Esophagus squamous epithelium (tissue), 4 donors: Measurements from ENCODE around the gene FOSL2.

Experiments used
- CTCF ChIP-seq, 6 experiments: fragments of 450-650 bp in 4 of 6; fragments of 200-600 bp in 2 of 6; sonication (generic) in 2 of 6; IDR thresholded peaks; one replicate each; pipeline ENCODE4 v1.5.1; 2016 to 2019; ENCODE audit warnings: antibody characterized with exemption in 6 of 6, mild to moderate bottlenecking in 4 of 6, moderate library complexity in 4 of 6
- POLR2A ChIP-seq, 4 donors: fragments of 450-650 bp; IDR thresholded peaks; one replicate each; pipeline ENCODE4 v1.6.1; 2017; ENCODE audit warnings: antibody characterized with exemption in 4 of 4, mild to moderate bottlenecking in 4 of 4, moderate library complexity in 3 of 4

- TF ChIP-seq CTCF (IDR thresholded peaks at IDR 0.05) (no peak), POLR2A (IDR thresholded peaks at IDR 0.05) (no peak)
Observed at GRCh38 chr2:28366149-28366495, 26.5 kb upstream of the FOSL2 start.
